HG03460 (cell line): ENCODE measurements around the gene CCNB2.
"Not testable (repeated sequence)": the region's sequence is repeated elsewhere in the genome, so short reads cannot be mapped to it uniquely, and the experiment has no call there.

Experiments
- ATAC-seq: cut with Tn5 transposase; IDR thresholded peaks from one replicate; pipeline ENCODE4 v1.9.1; 2021; ENCODE audit not compliant: unreplicated experiment

Gene CCNB2

GRCh38 chr15:59104912-59105732, at the start of gene CCNB2:
CCNB2 (plus strand) TSS chr15:59105146; CDS start chr15:59105269, 123 bp downstream.
- ATAC-seq: peak; percentile 96

- ATAC-seq: no peak
These were observed 45.8 kb upstream of the CCNB2 start for GRCh38 chr15:59059076-59059597.

DNA sequence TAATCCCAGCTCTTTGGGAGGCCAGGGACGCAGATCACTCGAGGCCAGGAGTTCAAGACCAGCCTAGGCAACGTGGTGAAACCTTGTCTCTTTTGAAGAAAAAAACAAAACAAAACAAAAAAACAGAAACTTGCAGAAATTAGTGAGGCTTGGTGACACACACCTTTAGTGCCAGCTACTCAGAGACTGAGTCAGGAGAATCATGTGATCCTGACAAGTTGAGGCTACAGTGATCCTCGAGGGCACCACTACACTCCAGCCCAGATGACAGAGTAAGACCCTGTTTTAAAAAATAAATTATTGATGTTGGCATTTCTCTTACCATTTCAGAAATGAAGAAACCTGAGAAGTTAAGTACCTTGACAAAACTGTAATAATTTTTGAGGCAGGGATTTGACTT, 44.6 kb upstream of the CCNB2 start:
- no peak for ATAC-seq

- no peak for ATAC-seq
These were observed 41.9 kb upstream of the CCNB2 start for GRCh38 chr15:59063042-59063441.

DNA sequence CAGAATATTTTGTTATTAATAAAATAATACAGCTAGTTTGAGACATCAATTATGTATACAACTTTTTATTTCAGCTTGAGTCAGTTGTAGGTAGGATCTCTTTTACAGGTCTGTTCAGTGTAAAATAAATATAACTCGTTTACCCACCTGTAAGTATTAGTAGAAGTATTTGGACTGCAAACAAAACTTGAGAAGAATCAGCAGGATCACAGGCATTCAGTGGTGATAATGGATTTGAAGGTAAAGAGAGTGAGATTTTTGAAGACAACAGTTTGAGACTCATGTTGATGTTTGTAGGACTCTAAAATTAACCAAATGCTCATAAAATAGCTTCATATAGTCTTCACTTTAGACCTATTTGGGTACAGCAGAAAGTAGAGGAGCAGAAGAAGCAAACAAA, 35.5 kb upstream of the CCNB2 start:
- ATAC-seq: no peak

DNA sequence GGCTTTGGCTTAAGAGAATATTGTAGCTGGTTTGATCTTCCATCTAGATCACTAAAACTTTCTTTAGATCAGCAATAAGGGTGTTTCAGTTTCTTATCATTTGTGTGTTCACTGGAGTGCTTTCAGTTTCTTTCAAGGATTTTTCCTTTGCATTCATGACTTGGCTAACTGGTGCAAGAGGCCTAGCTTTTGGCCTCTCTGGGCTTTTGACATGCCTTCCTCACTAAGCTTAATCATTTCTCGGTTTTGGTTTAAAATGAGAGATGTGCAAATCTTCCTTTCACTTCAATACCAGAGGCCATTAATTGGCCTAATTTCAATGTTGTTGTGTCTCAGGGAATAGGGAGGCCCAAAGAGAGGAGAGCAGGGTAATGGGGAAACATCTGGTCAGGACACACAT, 30.3 kb upstream of the CCNB2 start:
- no peak for ATAC-seq

- no peak for ATAC-seq
These were observed 17.2 kb upstream of the CCNB2 start for GRCh38 chr15:59087731-59088130.

DNA sequence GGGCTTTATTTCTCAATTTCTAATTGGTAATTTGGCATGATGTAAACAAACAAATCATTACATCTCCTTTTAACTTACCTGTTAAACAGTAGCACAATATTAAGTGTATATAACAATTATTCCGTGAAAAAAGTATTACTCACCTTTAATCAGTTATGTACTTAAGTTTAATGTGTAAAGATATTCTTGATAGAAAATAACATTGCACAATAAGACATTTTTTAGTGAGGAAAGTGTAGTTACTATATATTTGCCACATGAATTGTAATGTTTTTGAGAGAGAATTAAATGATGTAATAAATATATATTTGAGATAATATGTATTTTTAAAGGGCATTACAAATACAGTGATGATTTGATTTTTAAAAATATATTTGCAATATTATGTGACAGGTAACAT, 10.9 kb upstream of the CCNB2 start:
- no peak for ATAC-seq

GRCh38 chr15:59096429-59096828, 8.5 kb upstream of the CCNB2 start:
- ATAC-seq: no peak

DNA sequence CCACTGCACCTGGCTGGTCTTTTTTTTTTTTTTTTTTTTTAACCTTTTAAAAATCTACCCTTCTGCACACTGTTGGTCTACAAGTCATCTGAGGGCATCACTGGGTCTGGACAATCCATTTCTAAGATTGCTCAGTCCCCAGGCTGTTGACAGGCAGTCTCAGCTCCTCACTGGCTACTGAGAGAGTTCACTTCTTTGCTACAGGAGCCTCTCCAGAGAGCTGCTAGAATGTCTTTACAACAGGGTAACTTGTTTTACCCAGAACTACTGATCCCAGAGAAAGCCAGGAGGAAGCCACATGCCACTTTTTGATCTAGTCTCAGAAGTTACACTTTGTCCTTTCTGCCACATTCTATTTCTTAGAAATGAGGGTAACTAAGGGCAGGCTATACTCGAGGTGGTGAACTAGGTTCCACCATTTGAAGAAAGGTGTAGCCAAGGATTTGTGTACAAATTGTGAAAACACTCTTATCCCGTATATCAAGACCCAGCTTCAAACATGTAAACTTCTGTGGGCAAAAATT, 5.7 kb upstream of the CCNB2 start:
- ATAC-seq: no peak

GRCh38 chr15:59104602-59104911, 389 bp upstream of the CCNB2 start:
- ATAC-seq: no peak

DNA sequence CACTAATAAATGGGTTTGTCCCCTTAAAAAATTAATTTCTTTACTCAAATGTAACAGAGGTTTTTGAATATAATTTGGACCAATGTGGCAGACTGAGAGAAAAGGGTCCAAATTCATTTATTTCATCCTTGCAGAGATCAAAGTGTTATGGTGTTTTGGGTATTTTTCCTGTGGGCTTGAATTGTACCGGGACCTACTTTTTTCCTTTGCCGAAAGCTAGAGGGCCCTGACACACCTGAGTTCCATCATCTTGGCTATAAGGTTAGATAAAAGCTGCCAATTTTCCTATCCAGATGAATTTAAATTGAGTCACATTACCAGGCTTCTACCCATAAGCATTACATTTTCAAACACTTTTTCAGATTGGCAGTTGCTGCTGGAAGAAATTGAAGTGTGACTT, 908 bp downstream of the CCNB2 start:
- no peak for ATAC-seq

DNA sequence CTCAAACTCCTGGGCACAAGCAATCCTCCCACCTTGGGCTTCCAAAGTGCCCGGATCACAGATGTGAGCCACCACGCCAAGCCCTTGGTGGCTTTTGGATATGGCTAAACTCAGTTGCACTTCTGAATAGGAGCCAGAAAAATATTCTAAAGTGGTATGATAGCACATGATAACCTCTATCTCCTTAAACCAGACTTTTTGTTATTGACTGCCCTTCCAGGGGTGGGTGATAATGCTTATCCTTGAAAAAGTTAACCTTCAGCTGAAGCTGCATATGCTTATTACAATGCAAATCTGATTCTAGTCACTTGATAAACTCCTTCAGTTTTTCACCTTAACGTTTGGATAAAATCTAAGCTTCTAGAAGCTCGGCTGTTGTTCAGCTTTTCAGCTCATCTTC, 6.3 kb downstream of the CCNB2 start:
- no peak for ATAC-seq

DNA sequence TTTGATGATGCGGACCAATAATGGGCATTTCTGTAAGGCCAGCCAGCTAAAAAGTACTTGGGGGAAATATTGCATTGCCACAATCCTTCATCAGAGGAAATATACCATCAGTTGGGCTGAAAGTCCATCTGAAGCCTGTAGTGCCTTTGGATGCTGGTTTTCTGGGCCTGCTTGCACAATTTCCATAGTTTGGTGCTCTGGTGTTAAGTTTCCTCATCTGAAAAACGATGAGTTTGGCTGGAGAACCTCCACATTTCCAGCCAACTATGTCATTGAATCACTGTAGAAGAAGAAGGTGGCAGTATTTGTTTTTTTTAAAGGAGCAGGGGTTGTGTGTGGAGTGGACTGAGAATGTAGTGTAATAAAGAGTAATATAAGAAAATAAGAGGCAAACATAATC, 10.1 kb downstream of the CCNB2 start:
- no peak for ATAC-seq

DNA sequence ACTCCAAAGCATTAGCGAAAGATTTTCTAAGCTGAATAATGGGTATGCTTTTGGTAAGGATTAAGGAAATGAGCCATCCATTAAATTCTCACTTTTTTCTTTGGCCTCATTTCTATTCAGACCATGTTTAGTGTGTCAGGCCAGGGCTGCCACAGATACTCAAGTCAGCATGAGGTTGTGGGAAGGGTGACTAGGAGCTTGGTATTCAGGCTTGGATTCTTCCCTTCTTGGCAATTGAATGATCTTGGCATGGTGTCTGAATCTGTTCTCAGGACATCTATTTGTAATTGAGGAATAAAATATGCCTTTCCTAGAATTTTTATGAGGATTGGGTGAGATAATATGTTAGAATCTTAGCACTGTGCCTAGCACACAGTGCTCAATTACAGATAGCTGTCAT, 11.2 kb downstream of the CCNB2 start:
- ATAC-seq: no peak

DNA sequence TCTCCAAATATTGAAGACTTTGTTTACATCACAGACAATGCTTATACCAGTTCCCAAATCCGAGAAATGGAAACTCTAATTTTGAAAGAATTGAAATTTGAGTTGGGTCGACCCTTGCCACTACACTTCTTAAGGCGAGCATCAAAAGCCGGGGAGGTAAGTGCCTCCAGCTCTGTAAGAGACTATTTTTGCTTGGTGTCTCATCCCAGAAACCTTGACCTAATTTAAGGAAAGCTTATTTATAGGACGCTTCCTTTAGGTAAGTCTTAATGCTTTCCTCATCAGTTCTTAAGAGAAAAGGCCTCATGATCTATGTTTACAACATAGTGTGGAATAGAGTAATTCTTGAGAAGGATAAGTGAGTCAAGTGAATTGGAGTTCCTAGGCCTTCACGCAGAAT, 11.8 kb downstream of the CCNB2 start:
- ATAC-seq: no peak

GRCh38 chr15:59119625-59120024, 14.7 kb downstream of the CCNB2 start:
- no peak for ATAC-seq

GRCh38 chr15:59120937-59121336, 16.0 kb downstream of the CCNB2 start:
- ATAC-seq: no peak

GRCh38 chr15:59124261-59124660, 19.3 kb downstream of the CCNB2 start:
- no peak for ATAC-seq

DNA sequence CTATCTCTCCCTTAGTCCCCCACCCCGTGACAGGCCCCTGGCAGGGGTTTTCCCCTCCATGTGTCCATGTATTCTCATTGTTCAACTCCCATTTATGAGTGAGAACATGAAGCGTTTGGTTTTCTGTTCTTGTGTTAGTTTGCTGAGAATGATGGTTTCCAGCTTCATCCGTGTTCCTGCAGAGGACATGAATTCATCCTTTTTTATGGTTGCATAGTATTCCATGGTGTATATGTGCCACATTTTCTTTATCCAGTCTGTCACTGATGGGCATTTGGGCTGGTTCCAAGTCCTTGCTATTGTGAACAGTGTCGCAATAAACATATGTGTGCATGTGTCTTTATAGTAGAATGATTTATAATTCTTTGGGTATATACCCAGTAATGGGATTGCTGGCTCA, 20.7 kb downstream of the CCNB2 start:
- not testable (repeated sequence) for ATAC-seq

- ATAC-seq: not testable (repeated sequence)
These were observed 22.3 kb downstream of the CCNB2 start for GRCh38 chr15:59127255-59127654.

GRCh38 chr15:59131456-59131855, 26.5 kb downstream of the CCNB2 start:
- ATAC-seq: no peak
